NCI-H2107 (cell line): Measurements from ENCODE around the gene MBNL2.
A peak's percentile ranks its signal among the peaks of the same experiment; 100 is the strongest.
"Not testable (repeated sequence)": the region's sequence is repeated elsewhere in the genome, so short reads cannot be mapped to it uniquely, and the experiment has no call there.

ENCODE experiments used
- DNase-seq: peaks from one replicate; lab custom pipeline; 2025; lab: John Stamatoyannopoulos, UW

Gene MBNL2

GRCh38 chr13:97348569-97349100, 126.5 kb downstream of the MBNL2 start:
- no peak for DNase-seq

DNA sequence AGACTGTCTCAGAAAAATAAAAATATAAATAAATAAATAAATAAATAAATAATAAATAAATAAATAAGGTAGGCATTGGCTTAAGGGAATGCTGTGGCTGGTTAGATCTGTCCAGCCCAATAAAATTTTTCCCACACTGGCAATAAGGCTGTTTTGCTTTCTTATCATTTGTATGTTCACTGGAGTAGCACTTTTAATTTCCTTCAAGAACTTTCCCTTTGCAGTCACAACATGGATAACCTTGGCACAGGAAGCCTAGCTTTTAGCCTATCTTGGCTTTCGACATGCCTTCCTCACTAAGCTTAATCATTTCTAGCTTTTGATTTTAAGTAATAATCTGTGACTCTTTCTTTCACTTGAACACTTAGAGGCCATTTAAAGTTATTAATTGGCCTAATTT, 129.9 kb downstream of the MBNL2 start:
- DNase-seq = not testable (repeated sequence)

- no peak for DNase-seq
Measured at GRCh38 chr13:97352815-97353214, 130.7 kb downstream of the MBNL2 start.

GRCh38 chr13:97353927-97354675, 132.0 kb downstream of the MBNL2 start:
- no peak for DNase-seq

GRCh38 chr13:97354808-97355207, 132.7 kb downstream of the MBNL2 start:
- no peak for DNase-seq

GRCh38 chr13:97356592-97356991, 134.5 kb downstream of the MBNL2 start:
- no peak for DNase-seq

DNA sequence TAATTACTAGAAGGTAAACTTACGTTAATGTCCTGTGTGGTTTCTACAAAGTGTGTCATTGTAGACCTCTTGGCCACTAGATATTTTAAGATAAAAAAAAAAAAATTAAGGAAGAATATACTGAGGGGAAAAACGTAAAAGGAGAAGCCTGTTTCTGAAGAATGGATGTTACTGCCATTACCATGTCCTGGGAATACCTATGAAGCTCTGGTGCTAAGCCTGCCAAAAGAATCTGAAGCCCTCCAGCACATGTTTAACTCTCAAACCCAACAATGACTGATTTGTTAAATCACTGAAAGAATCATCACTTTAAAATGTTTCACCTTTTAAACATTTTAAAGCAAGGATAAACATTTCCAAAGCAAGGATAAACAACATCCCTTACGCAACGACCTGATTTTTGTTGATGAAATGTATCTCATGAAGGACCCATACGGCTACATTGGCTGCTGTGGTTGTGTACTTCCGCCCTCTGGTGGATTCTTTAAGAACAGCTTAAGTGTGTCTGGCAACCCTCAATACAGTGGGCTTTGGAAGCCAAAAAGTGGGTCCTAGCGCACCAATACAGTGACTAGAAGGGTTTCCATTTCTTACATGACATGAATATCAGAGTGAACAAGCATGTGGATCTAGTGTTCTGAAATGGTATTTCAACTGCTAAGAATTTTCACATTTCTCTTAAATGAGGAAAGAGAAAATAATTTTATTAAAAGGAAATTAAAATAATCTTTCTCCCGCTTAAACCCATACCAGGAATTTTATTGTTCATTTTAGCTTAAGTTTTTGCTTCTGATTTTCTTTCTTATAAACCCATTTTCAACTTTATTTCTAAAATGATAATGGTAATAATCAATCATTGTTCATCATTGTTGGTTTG, 137.3 kb downstream of the MBNL2 start:
- DNase-seq = peak; percentile 9

- DNase-seq = no peak
Measured at GRCh38 chr13:97360610-97361009, 138.5 kb downstream of the MBNL2 start.

- no peak for DNase-seq
Measured at GRCh38 chr13:97364031-97364430, 141.9 kb downstream of the MBNL2 start.

GRCh38 chr13:97364827-97365226, 142.7 kb downstream of the MBNL2 start:
- no peak for DNase-seq

DNA sequence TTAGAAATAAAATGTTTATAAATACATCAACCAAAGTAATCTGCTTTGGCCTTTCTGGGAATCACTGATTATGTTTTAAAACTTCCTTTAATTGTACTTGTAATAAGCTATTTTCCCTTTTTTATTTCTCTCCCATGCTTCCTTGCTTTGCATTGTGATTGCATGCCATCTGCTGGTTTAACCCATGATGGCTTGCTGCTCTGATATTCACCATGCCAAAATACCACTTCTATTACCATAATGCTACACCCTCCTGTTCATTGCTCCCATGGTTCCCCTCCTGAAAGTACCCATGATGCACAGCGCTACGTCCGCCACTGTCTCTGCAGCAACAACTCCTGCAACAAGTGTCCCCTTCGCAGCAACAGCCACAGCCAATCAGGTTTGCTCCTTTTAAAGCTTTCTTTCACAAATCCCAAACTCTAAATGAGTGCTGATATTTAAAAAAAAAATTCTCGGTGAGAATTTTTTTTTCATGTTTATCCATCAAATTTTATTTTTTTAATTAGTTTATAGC, 144.1 kb downstream of the MBNL2 start:
- DNase-seq = no peak

DNA sequence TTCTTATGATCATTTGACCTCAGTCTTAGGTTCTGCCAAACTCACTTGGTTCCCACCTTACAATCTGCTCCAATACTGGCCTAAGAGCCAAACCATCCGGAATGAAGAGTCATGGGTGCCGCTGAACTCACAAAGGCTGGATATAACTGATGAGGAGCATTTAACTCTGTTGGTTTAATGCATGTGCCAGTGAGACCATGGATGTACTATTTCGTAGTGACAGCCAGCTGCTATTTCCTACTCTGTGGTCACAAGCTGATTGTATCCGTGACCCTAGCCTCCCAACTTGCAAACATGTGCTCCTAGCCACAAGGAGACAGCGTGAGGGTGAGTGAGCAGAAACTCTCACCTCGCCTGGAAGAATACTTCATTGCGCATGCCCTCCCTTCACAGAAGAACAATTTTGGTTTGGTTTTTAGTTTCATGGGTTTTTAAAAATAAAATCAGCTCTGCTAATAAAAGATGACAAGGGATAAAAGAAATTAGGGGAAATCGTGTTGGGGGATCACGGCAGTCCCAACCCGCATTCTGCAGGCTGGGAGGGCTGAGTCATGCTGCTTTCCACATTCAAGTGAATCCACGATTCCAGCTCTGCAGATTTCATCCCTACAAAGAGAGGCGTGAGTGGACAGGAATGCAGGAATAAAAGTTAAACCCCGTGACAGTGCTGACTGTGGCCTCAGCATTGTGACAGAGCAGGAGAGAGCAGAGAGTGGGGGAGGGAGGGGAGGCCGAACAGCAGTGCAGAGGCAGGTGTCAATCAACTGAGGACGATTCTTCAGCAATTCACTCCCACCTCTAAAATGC, 145.1 kb downstream of the MBNL2 start:
- no peak for DNase-seq

GRCh38 chr13:97369261-97369893, 147.2 kb downstream of the MBNL2 start:
- no peak for DNase-seq

GRCh38 chr13:97371486-97372109, 149.5 kb downstream of the MBNL2 start:
- no peak for DNase-seq

- no peak for DNase-seq
Measured at GRCh38 chr13:97372936-97373335, 150.8 kb downstream of the MBNL2 start.

GRCh38 chr13:97373787-97374186, 151.7 kb downstream of the MBNL2 start:
- no peak for DNase-seq

DNA sequence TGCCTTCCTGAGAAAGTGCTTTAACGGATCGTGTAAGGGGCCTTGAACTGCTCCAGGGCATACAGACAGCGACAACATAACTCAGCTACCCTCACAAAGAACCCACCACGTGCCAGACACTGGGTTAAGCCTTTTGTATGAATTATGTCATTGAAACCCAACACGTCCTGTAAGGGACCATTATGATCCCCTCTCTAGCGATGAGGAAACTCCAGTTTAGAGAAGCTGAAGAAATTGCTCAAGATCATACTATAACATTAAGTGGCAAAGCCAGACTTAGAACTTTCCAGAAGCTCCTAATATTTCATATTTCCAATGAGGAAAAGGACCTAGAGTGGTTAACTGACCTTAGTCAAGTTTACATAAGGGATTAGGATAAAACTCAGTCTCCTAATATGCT, 154.8 kb downstream of the MBNL2 start:
- no peak for DNase-seq

GRCh38 chr13:97379386-97379785, 157.3 kb downstream of the MBNL2 start:
- DNase-seq = no peak

DNA sequence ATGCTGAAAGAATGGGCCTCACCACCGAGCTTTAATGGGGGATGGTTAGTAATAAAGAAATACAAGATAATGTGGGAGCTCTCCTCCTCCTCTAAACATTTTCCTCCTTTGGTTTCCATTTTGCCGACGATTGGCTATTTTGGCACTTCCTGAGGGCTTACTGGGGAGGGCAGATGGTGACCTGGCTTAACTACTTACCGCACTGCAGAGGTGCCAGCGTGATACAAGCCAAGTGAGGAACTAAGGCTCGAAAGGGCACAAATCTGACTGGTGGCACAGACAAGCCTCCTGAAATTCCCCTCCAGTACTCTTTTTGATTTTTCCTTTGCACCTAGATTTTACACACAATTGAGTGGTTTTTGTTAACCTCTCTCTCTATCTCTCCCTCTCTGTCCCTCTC, 158.6 kb downstream of the MBNL2 start:
- no peak for DNase-seq

DNA sequence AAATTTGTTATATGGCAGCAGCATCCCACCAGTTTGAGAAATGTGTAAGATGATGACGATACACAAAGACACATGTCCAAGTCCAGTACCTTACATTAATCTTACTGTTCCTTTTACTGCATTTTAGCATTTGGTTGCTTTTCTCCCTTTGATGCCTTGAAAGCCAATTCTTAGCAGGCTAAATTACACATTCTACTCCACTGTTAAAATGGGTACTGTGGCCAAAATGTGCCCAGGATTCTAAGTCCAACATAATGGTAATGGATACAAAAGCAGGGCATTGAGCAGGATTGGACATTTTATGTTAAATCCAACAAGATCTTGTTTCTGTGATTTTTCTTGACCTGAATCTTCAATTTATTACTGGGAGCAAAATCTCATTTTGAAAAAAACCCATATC, 159.1 kb downstream of the MBNL2 start:
- no peak for DNase-seq

GRCh38 chr13:97382276-97382675, 160.1 kb downstream of the MBNL2 start:
- no peak for DNase-seq
